ENCODE data around the gene ANKFN1. TPM values are rescaled to one million over a fixed set of nuclear protein-coding genes. Genes with fewer than 3 reads are reported as not detected.
"Not testable (repeated sequence)": the region's sequence is repeated elsewhere in the genome, so short reads cannot be mapped to it uniquely, and the experiment has no call there.

ANKFN1 gene
- total and polyA plus RNA-seq, 8 donors, result 0.05 to 0.20 (median 0.12) TPM; not detected in 4

DNA sequence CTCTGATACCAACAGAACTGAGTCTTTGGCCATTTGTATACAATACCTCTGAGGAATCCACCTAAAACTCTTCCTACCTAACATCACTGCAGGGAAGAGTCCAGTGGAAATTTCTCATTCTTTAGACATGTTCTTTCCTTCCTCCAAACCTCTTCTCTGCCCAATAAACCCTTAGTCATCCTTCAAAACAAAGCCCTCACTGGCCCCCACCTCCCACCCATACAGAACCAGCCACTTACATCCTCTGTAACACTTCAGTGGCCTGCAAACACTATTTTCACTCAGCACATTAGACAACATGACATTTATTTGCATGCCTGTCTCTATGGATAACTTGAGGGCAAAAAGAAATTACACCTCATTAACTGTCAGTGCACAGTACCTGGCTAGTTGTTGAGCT lies 239.9 kb downstream of the ANKFN1 start:
- Histone ChIP-seq H3K27me3 (no peaks in the 10 kb centered on the region), H3K4me3 (no peak overlapping the region), H3K4me1 (no peaks in the 10 kb centered on the region), H3K9me3 (no peaks in the 10 kb centered on the region), H3K36me3 (no peaks in the 10 kb centered on the region), H3K27ac (no peak overlapping the region)
- FAIRE-seq (no peak), ATAC-seq (no peak), DNase-seq (no peak)
- intact Hi-C loops (cut with DNase I), result no loop called here
- TF ChIP-seq, protein P1, sequence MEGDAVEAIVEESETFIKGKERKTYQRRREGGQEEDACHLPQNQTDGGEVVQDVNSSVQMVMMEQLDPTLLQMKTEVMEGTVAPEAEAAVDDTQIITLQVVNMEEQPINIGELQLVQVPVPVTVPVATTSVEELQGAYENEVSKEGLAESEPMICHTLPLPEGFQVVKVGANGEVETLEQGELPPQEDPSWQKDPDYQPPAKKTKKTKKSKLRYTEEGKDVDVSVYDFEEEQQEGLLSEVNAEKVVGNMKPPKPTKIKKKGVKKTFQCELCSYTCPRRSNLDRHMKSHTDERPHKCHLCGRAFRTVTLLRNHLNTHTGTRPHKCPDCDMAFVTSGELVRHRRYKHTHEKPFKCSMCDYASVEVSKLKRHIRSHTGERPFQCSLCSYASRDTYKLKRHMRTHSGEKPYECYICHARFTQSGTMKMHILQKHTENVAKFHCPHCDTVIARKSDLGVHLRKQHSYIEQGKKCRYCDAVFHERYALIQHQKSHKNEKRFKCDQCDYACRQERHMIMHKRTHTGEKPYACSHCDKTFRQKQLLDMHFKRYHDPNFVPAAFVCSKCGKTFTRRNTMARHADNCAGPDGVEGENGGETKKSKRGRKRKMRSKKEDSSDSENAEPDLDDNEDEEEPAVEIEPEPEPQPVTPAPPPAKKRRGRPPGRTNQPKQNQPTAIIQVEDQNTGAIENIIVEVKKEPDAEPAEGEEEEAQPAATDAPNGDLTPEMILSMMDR (IDR thresholded peaks at IDR 0.05), result no peak

DNA sequence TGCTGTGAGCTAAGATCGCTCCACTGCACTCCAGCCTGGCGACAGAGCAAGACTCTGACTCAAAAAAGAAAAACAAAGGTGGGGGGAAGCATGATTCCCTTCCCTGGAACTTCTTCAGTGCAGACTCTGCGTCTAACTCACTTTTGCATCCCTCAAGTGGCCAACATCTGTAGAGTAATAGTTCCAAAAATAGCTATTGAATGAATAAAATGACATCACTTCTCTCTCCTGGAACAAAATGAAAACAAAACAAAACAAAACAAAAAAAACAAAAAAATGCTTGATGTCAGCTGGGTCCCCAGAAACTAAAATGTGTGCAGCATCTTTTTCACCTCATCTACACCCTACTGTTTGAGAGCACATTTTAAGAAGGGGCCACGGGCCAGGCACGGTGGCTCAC lies 242.5 kb downstream of the ANKFN1 start:
- H3K9me3 ChIP-seq, result no peaks in the 10 kb centered on the region
- H3K4me1 ChIP-seq, result no peaks in the 10 kb centered on the region
- no peak overlapping the region for H3K4me3 ChIP-seq
- H3K27ac ChIP-seq, result no peak overlapping the region
- FAIRE-seq (no peak), DNase-seq (no peak), ATAC-seq (no peak)
- intact Hi-C loops (cut with DNase I), result no loop called here
- H3K36me3 ChIP-seq, result no peaks in the 10 kb centered on the region
- 70 to 78% methylated on average over 5 of the region's 5 CpGs for WGBS, 2 donors
- H3K27me3 ChIP-seq, result no peaks in the 10 kb centered on the region
- TF ChIP-seq, protein P1 (IDR thresholded peaks at IDR 0.05), result no peak

DNA sequence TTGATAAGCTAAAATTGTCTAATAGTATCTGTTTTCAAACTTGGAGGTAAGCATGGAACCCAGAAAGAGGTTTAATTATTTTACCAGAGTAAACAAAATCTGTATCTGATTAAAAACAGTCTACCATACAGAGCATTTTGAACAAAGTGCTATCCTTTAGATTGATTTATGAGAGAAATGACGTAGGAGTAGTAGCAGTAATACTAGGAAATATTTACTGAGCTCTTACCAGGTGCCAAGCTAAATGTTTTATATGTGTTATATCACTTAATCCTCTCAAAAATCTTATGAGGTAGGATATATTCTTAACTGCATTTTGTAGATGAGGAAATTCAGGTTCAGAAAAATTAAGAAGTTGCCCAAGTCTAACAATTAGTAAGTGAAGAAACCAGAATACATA lies 253.8 kb downstream of the ANKFN1 start:
- peaks cover 0 to 6% (median 0%) of the 10 kb centered on the region in 4 donors for H3K27me3 ChIP-seq
- 22 to 28% methylated on average over 1 of the region's 1 CpG for WGBS, 2 donors
- intact Hi-C loops (cut with DNase I), result no loop called here
- no peaks in the 10 kb centered on the region for H3K36me3 ChIP-seq
- TF ChIP-seq, protein P1 (IDR thresholded peaks at IDR 0.05), result no peak
- H3K4me1 ChIP-seq, result no peaks in the 10 kb centered on the region
- H3K9me3 ChIP-seq, result no peaks in the 10 kb centered on the region
- FAIRE-seq (no peak), ATAC-seq (no peak), DNase-seq (no peak)
- H3K4me3 ChIP-seq, result no peak overlapping the region
- H3K27ac ChIP-seq, result no peak overlapping the region

DNA sequence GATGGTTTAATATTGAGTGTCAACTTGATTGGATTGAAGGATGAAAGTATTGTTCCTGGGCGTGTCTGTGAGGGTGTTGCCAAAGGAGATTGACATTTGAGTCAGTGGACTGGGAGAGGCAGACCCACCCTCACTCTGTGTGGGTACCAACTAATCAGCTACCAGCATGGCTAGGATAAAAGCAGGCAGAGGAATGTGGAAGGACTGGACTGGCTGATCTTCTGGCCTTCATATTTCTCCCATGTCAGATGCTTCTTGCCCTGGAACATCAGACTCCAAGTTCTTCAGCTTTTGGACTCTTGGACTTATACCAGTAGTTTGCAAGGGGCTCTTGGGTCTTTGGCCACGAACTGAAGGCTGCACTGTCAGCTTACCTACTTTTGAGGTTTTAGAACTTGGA lies 259.1 kb downstream of the ANKFN1 start:
- intact Hi-C loops (cut with DNase I); H3K27me3 ChIP-seq; H3K36me3 ChIP-seq; H3K27ac ChIP-seq; ATAC-seq; H3K4me3 ChIP-seq; H3K9me3 ChIP-seq; DNase-seq; FAIRE-seq; H3K4me1 ChIP-seq: not testable (repeated sequence)
- 41 to 54% methylated on average over 2 of the region's 2 CpGs for WGBS, 2 donors

DNA sequence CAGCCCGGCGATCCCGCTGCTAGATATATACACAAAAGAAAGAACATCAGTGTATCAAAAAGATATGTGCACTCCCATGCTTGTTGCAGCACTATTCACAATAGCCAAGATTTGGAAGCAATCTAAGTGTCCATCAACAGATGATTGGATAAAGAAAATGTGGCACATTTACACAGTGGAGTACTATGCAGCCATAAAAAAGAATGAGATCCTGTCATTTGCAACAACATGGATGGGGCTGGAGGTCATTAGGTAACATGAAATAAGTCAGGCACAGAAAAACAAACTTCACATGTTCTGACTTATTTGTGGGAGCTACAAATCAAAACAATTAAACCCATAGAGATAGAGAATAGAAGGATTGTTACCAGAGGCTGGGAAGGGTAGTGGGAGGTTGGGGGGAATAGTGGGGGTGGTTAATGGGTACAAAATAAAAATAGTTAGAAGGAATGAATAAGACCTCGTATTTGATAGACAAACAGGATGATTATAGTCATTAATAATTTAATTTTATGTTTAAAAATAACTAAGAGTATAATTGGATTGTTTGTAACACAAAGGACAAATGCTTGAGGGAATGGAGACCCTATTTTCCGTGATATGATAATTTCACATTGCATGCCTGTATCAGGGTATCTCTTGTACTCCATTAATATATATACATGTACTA lies 263.5 kb downstream of the ANKFN1 start:
- DNase-seq (no peak), FAIRE-seq (no peak), ATAC-seq (no peak)
- Histone ChIP-seq H3K4me3 (no peak overlapping the region), H3K9me3 (no peaks in the 10 kb centered on the region), H3K36me3 (no peaks in the 10 kb centered on the region), H3K27me3 (no peaks in the 10 kb centered on the region), H3K27ac (no peak overlapping the region), H3K4me1 (no peaks in the 10 kb centered on the region)
- 71 to 76% methylated on average over 5 of the region's 5 CpGs for WGBS, 2 donors
- intact Hi-C loops (cut with DNase I), result no loop called here
- TF ChIP-seq, protein P1 (IDR thresholded peaks at IDR 0.05), result no peak
